HUES48 (cell line): ENCODE data around the gene VTI1A.

Experiments used
- H3K27ac ChIP-seq: one replicate; pipeline ENCODE4 v1.7.0; 2013; ENCODE audit warnings: low read depth, low read length, inconsistent platforms
- H3K27me3 ChIP-seq: 2 replicates; pipeline ENCODE4 v1.6.1; 2013; ENCODE audit warnings: mild to moderate bottlenecking, low read length; ENCODE audit not compliant: control insufficient read depth, insufficient read depth
- H3K36me3 ChIP-seq: 2 replicates; pipeline ENCODE4 v1.6.1; 2013; ENCODE audit warnings: low read length; ENCODE audit not compliant: control insufficient read depth, insufficient read depth
- H3K4me1 ChIP-seq: 2 replicates; pipeline ENCODE4 v1.6.1; 2013; ENCODE audit warnings: mild to moderate bottlenecking, low read length; ENCODE audit not compliant: control insufficient read depth, insufficient read depth
- H3K4me3 ChIP-seq: 2 replicates; pipeline ENCODE4 v1.5.1; 2013; ENCODE audit warnings: mild to moderate bottlenecking, low read depth, low read length
- H3K9ac ChIP-seq: 2 replicates; pipeline ENCODE4 v1.6.1; 2013; ENCODE audit warnings: mild to moderate bottlenecking, low read depth, low read length, moderate library complexity
- H3K9me3 ChIP-seq: 2 replicates; pipeline ENCODE4 v1.6.1; 2013; ENCODE audit warnings: low read length; ENCODE audit not compliant: control insufficient read depth, insufficient read depth

VTI1A gene

GRCh38 chr10:112546474-112546873, 99.5 kb downstream of the VTI1A start:
- Histone ChIP-seq H3K9ac (no peak overlapping the region), H3K27me3 (no peaks in the 10 kb centered on the region), H3K4me1 (no peaks in the 10 kb centered on the region), H3K9me3 (no peaks in the 10 kb centered on the region), H3K4me3 (no peak overlapping the region), H3K36me3 (no peaks in the 10 kb centered on the region), H3K27ac (no peak overlapping the region)

DNA sequence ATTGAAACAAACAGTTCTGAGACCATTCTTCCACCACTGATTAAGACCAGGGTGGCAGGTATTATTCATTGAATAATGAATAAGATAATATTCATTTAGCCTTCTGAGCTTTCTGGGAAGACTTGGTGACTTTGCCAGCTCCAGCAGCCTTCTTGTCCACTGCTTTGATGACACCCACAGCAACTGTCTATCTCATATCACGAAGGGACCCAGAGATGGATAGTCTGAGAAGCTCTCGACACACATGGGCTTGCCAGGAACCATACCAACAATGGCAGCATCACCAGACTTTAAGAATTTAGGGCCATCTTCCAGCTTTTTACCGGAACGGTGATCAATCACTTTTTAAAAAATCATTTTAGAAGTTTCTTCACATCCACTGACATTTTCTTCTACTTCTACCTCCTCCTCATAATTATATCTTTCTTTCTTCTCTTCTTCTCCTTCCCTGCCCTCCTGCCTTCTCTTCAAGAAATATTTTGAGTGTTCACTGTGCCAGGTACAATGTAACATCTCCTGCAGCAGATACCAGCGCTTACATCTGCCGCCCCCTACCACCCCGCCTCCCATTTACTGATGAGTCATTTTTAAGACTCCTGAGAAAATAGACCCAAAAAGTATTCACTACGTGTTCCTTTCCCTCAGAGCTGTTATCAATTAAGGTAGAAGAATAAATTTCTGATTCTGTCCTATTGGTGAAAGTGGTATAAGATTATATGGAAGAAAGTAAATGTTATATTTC, 101.7 kb downstream of the VTI1A start:
- Histone ChIP-seq H3K4me3 (no peak overlapping the region), H3K9ac (no peak overlapping the region), H3K4me1 (no peaks in the 10 kb centered on the region), H3K36me3 (no peaks in the 10 kb centered on the region), H3K27me3 (no peaks in the 10 kb centered on the region), H3K9me3 (no peaks in the 10 kb centered on the region), H3K27ac (no peak overlapping the region)

- Histone ChIP-seq H3K4me3 (no peak overlapping the region), H3K4me1 (no peaks in the 10 kb centered on the region), H3K27me3 (no peaks in the 10 kb centered on the region), H3K36me3 (no peaks in the 10 kb centered on the region), H3K27ac (no peak overlapping the region), H3K9me3 (no peaks in the 10 kb centered on the region), H3K9ac (no peak overlapping the region)
These were observed 105.6 kb downstream of the VTI1A start for GRCh38 chr10:112552593-112553110.

GRCh38 chr10:112553315-112553714, 106.3 kb downstream of the VTI1A start:
- H3K9ac ChIP-seq, result no peak overlapping the region
- H3K4me3 ChIP-seq, result no peak overlapping the region
- no peaks in the 10 kb centered on the region for H3K9me3 ChIP-seq
- no peak overlapping the region for H3K27ac ChIP-seq
- H3K4me1 ChIP-seq, result no peaks in the 10 kb centered on the region
- H3K27me3 ChIP-seq, result no peaks in the 10 kb centered on the region
- H3K36me3 ChIP-seq, result no peaks in the 10 kb centered on the region

GRCh38 chr10:112554263-112554662, 107.2 kb downstream of the VTI1A start:
- no peak overlapping the region for H3K4me3 ChIP-seq
- H3K9me3 ChIP-seq, result no peaks in the 10 kb centered on the region
- H3K27me3 ChIP-seq, result no peaks in the 10 kb centered on the region
- no peaks in the 10 kb centered on the region for H3K4me1 ChIP-seq
- H3K9ac ChIP-seq, result no peak overlapping the region
- H3K27ac ChIP-seq, result no peak overlapping the region
- H3K36me3 ChIP-seq, result no peaks in the 10 kb centered on the region

DNA sequence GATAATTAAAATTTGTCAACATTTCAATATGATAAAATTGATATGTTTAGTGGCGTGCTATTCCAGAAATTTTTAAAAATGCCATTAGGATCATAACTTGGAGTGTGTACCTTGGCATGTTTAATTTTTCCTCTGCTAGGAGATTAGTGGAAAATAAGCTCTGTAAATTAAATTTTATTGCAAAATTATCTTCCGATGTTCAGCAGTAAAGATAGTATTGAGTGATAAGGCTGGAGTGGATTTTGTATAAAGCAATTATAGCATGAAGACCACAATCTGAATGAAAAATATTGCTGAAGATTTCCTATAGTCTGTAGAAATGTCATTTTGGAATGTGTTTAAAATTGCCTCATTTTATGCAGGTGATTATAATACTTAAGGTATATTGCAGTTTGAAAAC, 110.2 kb downstream of the VTI1A start:
- no peak overlapping the region for H3K9ac ChIP-seq

GRCh38 chr10:112558476-112559142, 111.6 kb downstream of the VTI1A start:
- Histone ChIP-seq H3K36me3 (no peaks in the 10 kb centered on the region), H3K4me1 (peaks cover 15% of the 10 kb centered on the region), H3K27ac (no peak overlapping the region), H3K9ac (no peak overlapping the region), H3K4me3 (no peak overlapping the region), H3K9me3 (no peaks in the 10 kb centered on the region), H3K27me3 (no peaks in the 10 kb centered on the region)

More for the DNA sequence above, 110.2 kb downstream of the VTI1A start:
- peaks cover 6% of the 10 kb centered on the region for H3K4me1 ChIP-seq
- H3K27ac ChIP-seq, result no peak overlapping the region
- no peaks in the 10 kb centered on the region for H3K36me3 ChIP-seq
- H3K9me3 ChIP-seq, result no peaks in the 10 kb centered on the region
- no peaks in the 10 kb centered on the region for H3K27me3 ChIP-seq
- H3K4me3 ChIP-seq, result no peak overlapping the region

DNA sequence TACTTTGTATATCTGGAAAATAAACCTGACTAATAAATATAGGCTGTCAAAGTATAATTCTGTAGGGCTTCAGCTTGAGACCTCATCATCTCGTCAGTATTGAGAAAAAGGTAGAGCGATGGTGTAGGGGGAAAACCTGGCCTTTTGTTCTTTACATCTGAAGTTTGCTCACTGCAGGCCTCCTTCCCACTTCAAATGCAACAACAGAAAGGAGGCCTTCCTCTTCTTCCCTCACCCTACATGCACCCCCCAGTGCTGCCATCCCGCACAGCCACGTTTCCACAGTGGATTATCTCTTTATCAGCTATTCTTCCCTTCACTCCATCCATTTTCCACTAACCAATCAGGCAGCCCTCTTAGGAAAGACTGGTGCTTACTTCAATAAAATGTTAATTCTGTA, 112.3 kb downstream of the VTI1A start:
- no peaks in the 10 kb centered on the region for H3K9me3 ChIP-seq
- H3K9ac ChIP-seq, result no peak overlapping the region
- H3K4me1 ChIP-seq, result peaks cover 19% of the 10 kb centered on the region
- H3K4me3 ChIP-seq, result no peak overlapping the region
- no peaks in the 10 kb centered on the region for H3K27me3 ChIP-seq
- H3K27ac ChIP-seq, result no peak overlapping the region
- no peaks in the 10 kb centered on the region for H3K36me3 ChIP-seq

- no peak overlapping the region for H3K9ac ChIP-seq
- H3K4me3 ChIP-seq, result no peak overlapping the region
- no peaks in the 10 kb centered on the region for H3K27me3 ChIP-seq
- peaks cover 29% of the 10 kb centered on the region for H3K4me1 ChIP-seq
- H3K27ac ChIP-seq, result no peak overlapping the region
- H3K36me3 ChIP-seq, result no peaks in the 10 kb centered on the region
- no peaks in the 10 kb centered on the region for H3K9me3 ChIP-seq
These were observed 115.1 kb downstream of the VTI1A start for GRCh38 chr10:112562122-112562521.

DNA sequence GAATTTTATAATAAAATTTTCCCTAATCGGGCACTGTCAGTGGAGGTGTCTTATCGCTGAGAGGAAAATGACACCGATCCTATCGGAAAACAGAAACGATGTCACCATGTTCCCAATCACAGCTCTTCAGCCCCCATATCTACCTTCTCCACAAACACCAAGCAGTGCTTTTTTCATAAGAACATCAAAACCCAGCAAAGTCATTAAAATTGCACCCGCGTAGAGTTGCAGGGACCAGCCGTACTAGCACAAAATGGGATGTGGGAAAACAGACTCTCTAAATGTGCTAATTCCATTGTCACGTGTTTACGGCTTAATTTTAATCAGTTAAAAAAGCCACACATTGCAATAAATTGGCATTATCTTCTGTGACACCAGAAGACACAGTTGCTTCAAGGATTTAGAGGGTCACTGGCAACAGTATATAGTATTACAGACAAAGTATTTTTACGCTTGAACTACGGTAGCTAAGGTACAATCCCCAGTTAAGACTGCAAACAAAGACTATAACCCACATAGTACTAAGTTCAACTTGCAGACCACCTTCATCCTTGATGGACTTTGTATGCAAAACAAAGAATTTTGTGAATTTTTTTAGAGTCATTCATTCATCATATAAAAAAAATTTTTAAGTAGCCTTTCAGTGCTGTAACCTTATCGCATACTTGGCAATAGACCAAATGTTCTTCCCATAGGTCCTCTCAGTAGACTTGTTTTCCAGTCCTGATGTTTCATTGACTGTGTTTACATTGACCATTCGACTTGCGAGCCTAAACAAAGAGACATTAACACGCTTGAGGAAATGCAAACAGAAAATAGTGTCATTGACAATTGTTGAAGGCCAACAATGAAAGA, 116.0 kb downstream of the VTI1A start:
- H3K27me3 ChIP-seq, result no peaks in the 10 kb centered on the region
- H3K27ac ChIP-seq, result peak overlapping the region; percentile 8
- H3K4me1 ChIP-seq, result peaks cover 29% of the 10 kb centered on the region
- H3K36me3 ChIP-seq, result no peaks in the 10 kb centered on the region
- no peaks in the 10 kb centered on the region for H3K9me3 ChIP-seq
- no peak overlapping the region for H3K4me3 ChIP-seq
- H3K9ac ChIP-seq, result no peak overlapping the region
